Esophagus squamous epithelium (tissue), 5 donors: ENCODE measurements around the gene TMEM108. TPM values are rescaled to one million over a fixed set of nuclear protein-coding genes. Genes with fewer than 3 reads are reported as not detected.
A peak's percentile ranks its signal among the peaks of the same experiment; 100 is the strongest.

Source experiments
- DNase-seq: peaks from one replicate; lab custom pipeline; 2025; lab: John Stamatoyannopoulos, UW
- H3K27ac ChIP-seq, 4 donors: fragments of 200-600 bp; sonication (generic); one replicate each; pipeline ENCODE4 v1.5.1; 2016 to 2019; ENCODE audit warnings: mild to moderate bottlenecking in 1 of 4
- H3K27me3 ChIP-seq, 4 donors: fragments of 200-600 bp; sonication (generic); 1 replicate in 3 of 4; 2 replicates in 1 of 4; pipeline versions ENCODE4 v1.5.1 to v1.6.0; 2017 to 2021; ENCODE audit warnings: antibody characterized with exemption in 1 of 4
- H3K36me3 ChIP-seq, 3 donors: fragments of 200-600 bp; sonication (generic); one replicate each; pipeline ENCODE4 v1.5.1; 2016 to 2019
- H3K4me1 ChIP-seq, 3 donors: fragments of 200-600 bp; sonication (generic); one replicate each; pipeline ENCODE4 v1.5.1; 2017 to 2019
- H3K4me3 ChIP-seq, 4 donors: fragments of 200-600 bp; sonication (generic); 1 replicate in 3 of 4; 2 replicates in 1 of 4; pipeline ENCODE4 v1.5.1; 2016 to 2019; ENCODE audit warnings: mild to moderate bottlenecking in 2 of 4, moderate library complexity in 1 of 4
- H3K9me3 ChIP-seq, 3 donors: fragments of 200-600 bp; sonication (generic); one replicate each; pipeline ENCODE4 v1.5.1; 2016 to 2019
- CTCF ChIP-seq, 6 experiments: fragments of 450-650 bp in 4 of 6; fragments of 200-600 bp in 2 of 6; sonication (generic) in 2 of 6; IDR thresholded peaks; one replicate each; pipeline ENCODE4 v1.5.1; 2016 to 2019; ENCODE audit warnings: antibody characterized with exemption in 6 of 6, mild to moderate bottlenecking in 4 of 6, moderate library complexity in 4 of 6
- POLR2A ChIP-seq, 4 donors: fragments of 450-650 bp; IDR thresholded peaks; one replicate each; pipeline ENCODE4 v1.6.1; 2017; ENCODE audit warnings: antibody characterized with exemption in 4 of 4, mild to moderate bottlenecking in 4 of 4, moderate library complexity in 3 of 4
- WGBS, 2 donors: methylation state at CpG; one replicate each; pipeline ENCODE4 v1.1.5; 2018; 5-methylcytosine and 5-hydroxymethylcytosine counted together
- intact Hi-C: fragments of 100-400 bp; cut with DNase I; formaldehyde crosslinking; loops from one replicate; pipeline ENCODE4 v1.15.0; 2022
- total RNA-seq, 4 donors: library from RNA; depleted of rRNA; stranded (reverse); fragments of >200 nt; gene quantifications; one replicate each; pipeline ENCODE4 v1.1.0, GENCODE V29; 2016
- donor health status: DM: yes; HTN: yes; CAD: no.

The TMEM108 gene
- total RNA-seq, 4 donors from 2014 or later: 0.12 to 3.4 (median 0.24) TPM

GRCh38 chr3:133137042-133137996 is 99.1 kb downstream of the TMEM108 start:
- intact Hi-C loops: no loop called here
- no peak for TF ChIP-seq CTCF (IDR thresholded peaks at IDR 0.05)
- TF ChIP-seq POLR2A (IDR thresholded peaks at IDR 0.05): no peak
- Histone ChIP-seq H3K4me1 (no peaks in the 10 kb centered on the region), H3K27ac (peak overlapping the region in 2 of 4 donors; percentile 6 to 28), H3K4me3 (no peak overlapping the region), H3K27me3 (no peaks in the 10 kb centered on the region), H3K9me3 (no peaks in the 10 kb centered on the region), H3K36me3 (no peaks in the 10 kb centered on the region)
- WGBS, 2 donors: 65 to 67% methylated on average over 12 of the region's 12 CpGs
- no peak for DNase-seq

GRCh38 chr3:133138017-133138416 is 99.8 kb downstream of the TMEM108 start:
- Histone ChIP-seq H3K4me3 (no peak overlapping the region), H3K27ac (peak overlapping the region in 1 of 4 donors; percentile 6), H3K36me3 (no peaks in the 10 kb centered on the region), H3K9me3 (no peaks in the 10 kb centered on the region), H3K27me3 (no peaks in the 10 kb centered on the region), H3K4me1 (no peaks in the 10 kb centered on the region)
- TF ChIP-seq POLR2A (IDR thresholded peaks at IDR 0.05) (no peak), CTCF (IDR thresholded peaks at IDR 0.05) (no peak)
- intact Hi-C loops: no loop called here
- DNase-seq: no peak
- WGBS, 2 donors: 40 to 52% methylated on average over 1 of the region's 1 CpG

GRCh38 chr3:133152056-133152455 is 113.9 kb downstream of the TMEM108 start:
- Histone ChIP-seq H3K27me3 (no peaks in the 10 kb centered on the region), H3K9me3 (no peaks in the 10 kb centered on the region), H3K36me3 (no peaks in the 10 kb centered on the region), H3K4me3 (no peak overlapping the region), H3K27ac (no peak overlapping the region), H3K4me1 (no peaks in the 10 kb centered on the region)
- WGBS, 2 donors: 35 to 48% methylated on average over 2 of the region's 2 CpGs
- TF ChIP-seq POLR2A (IDR thresholded peaks at IDR 0.05) (no peak), CTCF (IDR thresholded peaks at IDR 0.05) (no peak)
- intact Hi-C loops: no loop called here
- no peak for DNase-seq

GRCh38 chr3:133152681-133153220 is 114.6 kb downstream of the TMEM108 start:
- 65 to 66% methylated on average over 2 of the region's 2 CpGs for WGBS, 2 donors
- H3K9me3 ChIP-seq: no peaks in the 10 kb centered on the region
- H3K27me3 ChIP-seq: no peaks in the 10 kb centered on the region
- H3K27ac ChIP-seq: no peak overlapping the region
- no peaks in the 10 kb centered on the region for H3K4me1 ChIP-seq
- no peak overlapping the region for H3K4me3 ChIP-seq
- no peak for TF ChIP-seq CTCF (IDR thresholded peaks at IDR 0.05)
- no peak for TF ChIP-seq POLR2A (IDR thresholded peaks at IDR 0.05)
- intact Hi-C loops: no loop called here
- no peak for DNase-seq
- H3K36me3 ChIP-seq: no peaks in the 10 kb centered on the region

GRCh38 chr3:133153382-133153781 is 115.2 kb downstream of the TMEM108 start:
- no peaks in the 10 kb centered on the region for H3K9me3 ChIP-seq
- no peaks in the 10 kb centered on the region for H3K27me3 ChIP-seq
- DNase-seq: no peak
- H3K4me3 ChIP-seq: no peak overlapping the region
- intact Hi-C loops: no loop called here
- TF ChIP-seq POLR2A (IDR thresholded peaks at IDR 0.05) (no peak), CTCF (IDR thresholded peaks at IDR 0.05) (no peak)
- no peaks in the 10 kb centered on the region for H3K4me1 ChIP-seq
- no peaks in the 10 kb centered on the region for H3K36me3 ChIP-seq
- H3K27ac ChIP-seq: no peak overlapping the region
